NCI-H146 treated with DMSO at 0.1 percent for 48 hours (cell line): Measurements from ENCODE around the gene MARS1.

Experiments used
- DNase-seq: peaks from one replicate; lab custom pipeline; 2025; ENCODE audit not compliant: unreplicated experiment; lab: John Stamatoyannopoulos, UW

MARS1 gene

DNA sequence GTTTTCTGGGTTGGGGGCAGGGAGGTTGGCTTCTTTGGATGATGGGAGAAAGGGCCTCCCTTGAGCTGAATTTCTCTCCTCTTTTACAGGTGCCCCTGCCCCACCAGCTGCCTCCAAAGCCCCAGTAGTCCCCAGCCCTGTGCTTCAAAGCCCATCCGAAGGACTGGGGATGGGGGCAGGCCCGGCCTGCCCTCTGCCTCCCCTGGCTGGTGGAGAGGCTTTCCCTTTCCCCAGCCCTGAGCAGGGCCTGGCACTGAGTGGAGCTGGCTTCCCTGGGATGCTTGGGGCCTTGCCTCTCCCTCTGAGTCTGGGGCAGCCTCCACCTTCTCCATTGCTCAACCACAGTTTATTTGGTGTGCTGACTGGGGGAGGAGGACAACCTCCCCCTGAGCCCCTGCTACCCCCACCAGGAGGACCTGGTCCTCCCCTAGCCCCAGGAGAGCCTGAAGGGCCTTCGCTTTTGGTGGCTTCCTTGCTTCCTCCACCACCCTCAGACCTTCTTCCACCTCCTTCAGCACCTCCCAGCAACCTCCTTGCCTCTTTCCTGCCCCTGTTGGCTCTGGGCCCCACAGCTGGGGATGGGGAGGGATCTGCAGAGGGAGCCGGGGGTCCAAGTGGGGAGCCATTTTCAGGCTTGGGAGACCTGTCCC lies 38.7 kb downstream of the MARS1 start:
- no peak for DNase-seq

DNA sequence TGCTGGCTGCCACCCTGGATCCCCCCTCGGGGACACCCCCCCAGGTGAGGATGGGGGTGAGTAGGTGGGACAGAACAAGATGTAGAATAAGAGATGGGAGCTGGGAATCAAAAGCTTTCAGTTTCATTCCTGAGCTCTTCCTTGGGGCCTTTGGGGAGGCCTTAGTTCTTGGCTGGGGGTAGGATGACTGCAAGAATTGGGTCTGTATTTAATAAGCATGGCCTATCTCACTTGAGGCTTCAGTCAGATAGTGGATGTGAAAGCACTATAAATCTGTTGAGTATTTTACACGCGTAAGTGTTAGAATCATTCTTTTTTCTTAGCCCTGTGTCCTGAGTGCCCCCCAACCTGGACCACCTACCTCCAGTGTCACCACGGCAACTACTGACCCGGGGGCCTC lies 39.3 kb downstream of the MARS1 start:
- no peak for DNase-seq

DNA sequence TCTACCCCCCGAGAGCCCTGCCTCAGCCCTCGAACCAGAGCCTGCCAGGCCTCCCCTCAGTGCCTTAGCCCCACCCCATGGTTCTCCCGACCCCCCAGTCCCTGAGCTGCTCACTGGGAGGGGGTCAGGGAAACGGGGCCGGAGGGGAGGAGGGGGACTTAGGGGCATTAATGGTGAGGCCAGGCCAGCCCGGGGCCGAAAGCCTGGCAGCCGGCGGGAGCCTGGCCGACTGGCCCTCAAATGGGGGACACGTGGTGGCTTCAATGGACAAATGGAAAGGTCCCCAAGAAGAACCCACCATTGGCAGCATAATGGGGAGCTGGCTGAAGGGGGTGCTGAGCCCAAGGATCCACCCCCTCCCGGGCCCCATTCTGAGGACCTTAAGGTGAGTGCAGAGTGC lies 40.3 kb downstream of the MARS1 start:
- no peak for DNase-seq

DNA sequence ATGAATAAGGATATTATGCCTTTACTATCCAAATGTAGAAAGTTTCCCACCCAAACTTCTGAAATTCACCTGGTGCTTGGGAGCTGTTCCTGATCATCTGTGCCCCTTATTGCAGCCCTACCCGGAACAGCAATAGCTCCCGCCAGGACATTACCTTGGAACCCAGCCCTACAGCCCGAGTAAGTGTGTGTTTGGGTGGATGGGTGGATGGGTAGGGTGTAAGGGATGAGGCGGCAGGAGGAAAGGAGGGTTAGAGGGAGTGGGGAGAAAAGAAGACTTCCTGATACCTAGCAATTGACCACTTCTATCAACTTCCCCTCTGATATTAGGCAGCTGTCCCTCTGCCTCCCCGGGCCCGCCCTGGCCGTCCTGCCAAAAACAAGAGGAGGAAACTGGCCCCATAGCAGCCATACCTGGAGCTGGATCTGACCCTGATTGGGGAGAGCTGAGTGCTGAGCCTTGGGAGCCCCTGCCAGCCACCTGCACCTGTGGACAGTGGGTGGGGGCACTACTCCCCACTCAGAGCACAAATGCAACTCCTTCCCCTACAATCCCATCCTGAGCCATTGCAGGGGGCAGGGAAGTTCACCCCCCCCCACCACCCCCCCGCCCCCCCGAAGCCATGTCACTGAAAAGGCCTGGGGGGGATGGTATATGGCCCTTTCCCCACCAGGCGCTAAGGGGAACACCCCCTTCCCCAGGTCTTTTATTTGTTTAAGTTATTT lies 41.1 kb downstream of the MARS1 start:
- no peak for DNase-seq

DNA sequence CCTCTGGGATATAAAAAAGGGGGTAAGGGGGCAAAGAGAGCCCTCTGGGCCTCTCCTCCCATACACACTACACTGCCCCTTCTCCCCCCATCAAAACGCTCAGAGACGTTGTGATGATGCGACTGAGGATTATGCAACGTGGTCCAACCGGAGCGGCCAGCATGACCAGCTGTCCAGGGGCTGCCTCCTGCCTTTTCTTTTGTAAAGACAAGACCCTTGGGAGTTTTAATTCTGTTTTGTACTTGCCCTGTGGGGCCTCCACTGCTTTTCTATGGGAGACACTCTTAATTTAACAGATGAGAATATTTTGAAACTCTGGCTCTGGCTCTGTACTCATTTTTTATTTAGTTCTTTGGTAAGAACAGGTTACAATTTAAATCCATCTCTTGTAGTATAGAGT lies 42.0 kb downstream of the MARS1 start:
- no peak for DNase-seq

DNA sequence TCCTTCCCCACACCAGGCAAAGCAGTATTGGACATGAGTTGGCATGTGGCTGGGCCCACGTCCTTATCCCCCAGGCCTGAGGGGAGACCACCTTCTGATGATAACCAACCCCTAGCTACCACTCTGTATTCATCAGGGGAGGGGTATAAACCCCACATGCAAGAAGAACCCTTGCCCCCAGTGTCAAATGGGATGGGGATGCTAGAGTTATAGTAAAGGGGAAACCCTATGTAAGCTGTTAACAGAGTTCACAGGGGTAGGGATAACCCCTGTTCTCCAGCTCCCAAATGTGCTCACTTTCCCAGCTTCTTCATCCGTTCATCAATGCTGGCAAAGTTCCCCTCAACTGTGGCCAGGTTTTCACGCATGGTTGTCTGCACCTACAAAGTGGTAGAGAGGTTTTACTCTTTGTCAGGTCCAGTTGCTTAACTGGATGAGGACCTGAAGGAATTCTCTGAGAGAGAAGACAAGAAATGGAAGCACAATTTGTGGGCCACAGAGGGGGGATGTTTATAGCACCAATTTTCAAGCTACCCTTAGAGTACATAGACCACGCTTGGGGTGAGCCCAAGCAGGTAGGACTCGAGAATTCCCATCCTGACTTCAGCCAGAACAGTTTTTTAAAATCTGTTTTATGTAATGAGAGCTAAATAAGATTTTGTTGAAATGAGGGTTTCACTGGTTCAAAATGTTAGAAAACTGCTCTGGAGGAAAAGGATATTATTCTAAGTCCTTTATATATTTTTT lies 42.7 kb downstream of the MARS1 start:
- DNase-seq: no peak

DNA sequence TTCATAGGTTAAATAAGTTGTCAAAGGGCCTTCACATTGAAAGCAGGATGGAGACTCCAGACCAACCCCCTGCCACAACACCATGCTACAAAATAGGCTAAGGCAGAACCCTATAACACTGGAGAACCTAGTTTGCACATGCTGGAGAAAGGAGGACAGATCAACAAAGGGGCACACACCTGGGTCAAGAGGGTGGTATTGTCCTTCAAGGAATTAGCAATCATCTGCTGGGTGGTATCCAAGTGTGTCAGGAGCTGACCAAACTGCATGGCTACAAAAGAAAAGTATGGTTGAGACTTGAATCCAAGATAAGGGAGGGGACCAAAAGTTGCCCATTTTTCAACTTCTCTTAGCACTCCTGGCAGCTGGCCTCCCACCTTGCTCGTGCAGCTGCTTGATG lies 44.0 kb downstream of the MARS1 start:
- no peak for DNase-seq

DNA sequence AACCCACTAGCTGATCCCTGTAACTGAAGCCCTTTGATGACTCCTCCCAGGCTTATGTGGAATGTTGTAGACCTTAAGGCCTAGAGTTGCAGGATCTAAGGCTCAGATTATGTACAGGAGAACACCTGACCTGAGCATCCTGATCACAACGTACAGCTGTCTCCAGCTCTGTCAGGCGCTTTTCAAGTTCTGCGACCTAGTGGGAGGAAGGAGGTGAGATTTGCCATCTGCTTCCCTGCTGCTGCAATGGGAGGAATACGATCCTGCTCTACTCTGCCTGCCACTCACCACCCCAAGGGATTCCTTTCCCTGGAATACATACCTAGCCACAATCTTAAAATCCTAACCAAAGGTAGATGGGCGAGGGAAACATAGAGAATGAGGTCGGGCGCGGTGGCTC lies 45.2 kb downstream of the MARS1 start:
- no peak for DNase-seq

DNA sequence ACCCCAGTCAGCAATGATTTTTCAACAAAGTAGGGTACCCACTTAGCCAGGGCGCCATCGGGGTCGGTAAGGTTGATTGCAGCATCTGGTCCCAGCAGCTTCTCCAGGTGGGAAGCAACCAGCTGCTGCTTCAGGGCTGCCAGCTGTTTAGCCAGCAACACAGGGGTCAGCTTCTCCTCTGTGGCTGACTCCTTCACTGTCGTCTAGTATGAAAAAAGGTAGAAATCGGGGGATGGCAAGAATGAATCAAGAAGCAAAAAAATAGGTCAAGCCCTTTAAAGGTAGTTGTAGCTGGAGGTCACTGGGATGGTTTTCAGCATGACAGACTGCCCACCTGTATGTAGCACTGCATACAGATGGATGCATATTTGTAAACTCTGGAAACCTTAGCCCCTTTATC lies 46.4 kb downstream of the MARS1 start:
- DNase-seq: no peak

DNA sequence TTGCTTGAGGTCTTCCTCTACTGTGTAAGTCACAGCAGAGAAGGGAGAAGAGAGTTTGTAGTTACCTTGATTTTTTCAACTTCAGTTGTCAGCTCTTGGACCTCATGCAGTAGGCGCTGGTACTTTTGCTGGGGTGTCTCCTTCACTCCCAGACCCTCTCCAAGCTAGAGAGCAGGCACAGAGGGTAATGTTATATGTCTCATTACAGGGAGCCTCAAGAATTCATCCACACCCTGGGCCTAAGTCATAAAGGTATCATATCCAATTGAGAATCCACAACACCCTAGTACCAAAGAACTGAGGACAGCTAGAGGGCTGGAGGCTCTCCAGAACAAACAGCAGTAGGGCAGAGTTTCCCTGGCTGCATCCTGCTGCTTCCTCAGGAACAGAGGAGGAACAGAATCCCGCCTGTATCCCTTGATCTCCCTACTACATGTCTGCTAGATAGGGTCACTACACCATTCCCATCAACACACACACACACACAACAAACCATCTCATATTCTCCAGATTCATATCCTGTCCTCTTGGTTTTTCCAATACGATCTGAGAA lies 47.2 kb downstream of the MARS1 start:
- no peak for DNase-seq

DNA sequence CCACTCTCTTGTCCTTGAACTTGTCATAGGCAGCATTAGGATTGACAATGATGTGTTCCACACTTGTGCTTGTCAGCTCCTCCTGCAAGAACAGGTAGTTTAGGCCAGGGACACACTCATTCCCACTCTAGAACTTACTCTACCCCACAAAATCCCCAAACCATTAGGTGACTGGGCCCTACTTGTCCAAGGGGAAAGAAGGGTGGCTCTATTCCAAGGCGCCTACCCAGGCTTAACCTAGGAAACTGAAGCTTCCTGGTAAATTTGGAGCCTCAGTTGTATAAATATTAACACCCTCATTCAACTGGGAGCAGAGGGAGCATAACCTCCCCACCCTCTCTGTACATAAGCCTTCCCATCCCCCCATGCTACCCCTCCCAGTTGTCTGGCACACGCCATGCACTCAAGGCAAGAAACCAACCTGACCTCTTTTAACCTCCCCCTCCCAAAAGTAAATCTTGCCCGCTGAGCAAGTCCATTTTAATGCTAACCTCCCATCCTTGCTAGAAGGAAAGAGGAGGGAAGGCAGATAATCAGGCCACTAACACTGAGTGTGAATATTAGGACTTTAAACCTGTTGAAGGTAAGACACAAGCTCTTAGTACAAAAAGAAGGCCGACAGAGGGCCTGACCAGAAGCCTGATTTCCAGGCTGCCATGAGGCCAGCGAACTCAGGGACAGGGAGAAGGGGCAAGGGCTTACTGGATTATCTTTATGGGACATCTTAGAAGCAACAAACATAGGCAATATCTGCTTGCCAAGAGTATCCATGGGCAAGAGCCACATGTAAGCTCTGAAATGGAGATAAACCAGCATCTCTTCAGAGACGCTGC lies 48.1 kb downstream of the MARS1 start:
- no peak for DNase-seq

DNA sequence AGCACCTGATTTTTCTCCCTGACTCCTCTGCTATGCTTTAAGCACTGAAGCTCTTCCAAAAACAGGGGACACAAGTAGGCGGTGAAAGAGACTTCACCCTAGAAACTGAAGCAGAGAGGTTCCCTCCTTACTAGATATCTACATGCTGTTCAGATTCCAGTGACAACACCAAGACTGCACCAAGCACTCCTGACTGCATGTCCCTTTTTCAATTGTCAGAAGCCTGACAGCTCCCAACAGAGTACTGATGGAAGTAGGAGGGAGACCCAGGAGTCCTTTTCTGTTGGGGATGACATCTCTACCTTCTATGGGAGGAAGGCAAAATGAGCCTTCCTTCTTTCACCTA lies 48.7 kb downstream of the MARS1 start:
- DNase-seq: no peak

DNA sequence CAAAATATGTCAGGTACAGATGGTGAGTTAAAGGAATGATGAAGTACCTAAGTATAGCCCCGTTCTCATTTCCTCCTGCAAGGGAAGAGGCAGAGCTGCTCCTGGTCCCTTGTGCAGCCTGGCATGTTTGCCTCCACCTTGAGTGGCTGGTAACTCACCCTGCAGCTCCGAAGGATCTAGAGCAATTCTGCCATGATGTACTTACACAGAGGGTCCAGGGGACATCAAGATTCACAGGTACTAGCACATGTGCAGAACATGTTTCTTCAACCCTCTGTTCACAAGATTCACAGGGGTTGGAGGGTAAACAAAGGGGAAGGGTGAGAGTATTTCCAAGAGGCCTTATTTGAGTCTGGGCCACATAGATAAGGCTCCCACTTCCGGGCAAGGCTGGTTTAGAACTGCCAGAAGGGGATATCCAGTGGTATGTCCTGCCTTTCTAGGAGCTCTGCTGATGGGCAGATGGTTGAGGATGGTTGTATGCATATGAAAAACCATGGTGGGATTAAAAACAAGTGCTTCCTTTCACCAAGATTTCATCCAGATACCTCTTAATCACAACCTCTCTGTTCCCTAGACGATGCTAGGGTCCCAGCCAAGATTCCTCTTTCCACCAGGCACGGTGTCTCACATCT lies 51.4 kb downstream of the MARS1 start:
- no peak for DNase-seq

DNA sequence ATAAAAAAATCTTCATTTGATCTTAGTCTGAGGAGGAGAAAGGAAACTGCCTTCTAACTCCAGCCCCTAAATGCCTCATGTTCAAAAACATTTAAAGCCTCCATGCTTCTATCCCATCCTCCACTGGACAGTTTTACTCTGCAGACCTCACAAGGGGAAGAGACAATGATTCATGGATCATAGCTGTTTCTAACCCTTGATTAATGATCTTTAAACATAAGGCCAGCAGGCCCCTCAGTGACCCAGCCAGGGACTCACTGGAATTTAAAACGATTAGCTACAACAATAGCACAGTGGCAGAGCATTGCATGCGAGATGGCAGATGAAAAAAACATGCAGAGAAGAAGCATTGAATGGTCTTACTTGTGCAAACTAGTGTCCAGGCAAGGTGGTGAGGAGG lies 53.1 kb downstream of the MARS1 start:
- DNase-seq: no peak

DNA sequence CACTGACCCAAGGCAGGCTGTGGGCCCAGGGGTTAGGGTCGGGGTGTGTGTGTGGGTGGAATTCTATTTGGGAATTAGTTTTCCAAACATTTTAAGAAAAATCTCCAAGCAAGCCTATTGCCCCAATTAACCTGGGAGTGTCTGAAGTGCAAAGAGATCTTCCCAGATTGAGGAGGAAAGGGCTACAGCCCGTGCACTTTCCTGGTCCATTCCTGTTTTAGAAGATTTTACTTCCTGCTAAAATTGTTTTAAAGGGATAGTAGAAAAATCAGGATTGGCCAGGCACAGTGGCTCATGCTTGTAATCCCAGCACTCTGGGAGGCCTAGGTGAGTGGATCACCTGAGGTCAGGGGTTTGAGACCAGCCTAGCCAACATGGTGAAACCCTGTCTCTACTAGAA lies 53.8 kb downstream of the MARS1 start:
- no peak for DNase-seq

DNA sequence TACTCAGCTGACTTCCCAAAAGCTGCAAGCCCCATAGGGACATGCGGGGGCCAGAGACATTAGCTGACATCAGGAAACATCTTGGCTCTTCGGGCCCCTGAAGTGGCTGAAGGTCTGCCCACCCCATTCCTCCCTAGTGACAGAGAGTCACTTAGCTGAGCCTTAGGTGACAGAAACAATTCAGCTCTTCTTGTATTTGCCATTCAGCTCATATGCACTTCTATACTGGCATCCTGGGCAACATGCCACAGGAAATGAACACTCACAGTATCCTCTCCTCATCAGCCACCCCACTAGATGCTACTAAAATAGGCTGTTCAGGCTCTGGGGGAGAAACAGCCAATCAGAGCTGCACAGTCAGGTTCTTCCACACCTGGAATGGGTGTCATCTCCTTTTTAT lies 55.7 kb downstream of the MARS1 start:
- DNase-seq: no peak

DNA sequence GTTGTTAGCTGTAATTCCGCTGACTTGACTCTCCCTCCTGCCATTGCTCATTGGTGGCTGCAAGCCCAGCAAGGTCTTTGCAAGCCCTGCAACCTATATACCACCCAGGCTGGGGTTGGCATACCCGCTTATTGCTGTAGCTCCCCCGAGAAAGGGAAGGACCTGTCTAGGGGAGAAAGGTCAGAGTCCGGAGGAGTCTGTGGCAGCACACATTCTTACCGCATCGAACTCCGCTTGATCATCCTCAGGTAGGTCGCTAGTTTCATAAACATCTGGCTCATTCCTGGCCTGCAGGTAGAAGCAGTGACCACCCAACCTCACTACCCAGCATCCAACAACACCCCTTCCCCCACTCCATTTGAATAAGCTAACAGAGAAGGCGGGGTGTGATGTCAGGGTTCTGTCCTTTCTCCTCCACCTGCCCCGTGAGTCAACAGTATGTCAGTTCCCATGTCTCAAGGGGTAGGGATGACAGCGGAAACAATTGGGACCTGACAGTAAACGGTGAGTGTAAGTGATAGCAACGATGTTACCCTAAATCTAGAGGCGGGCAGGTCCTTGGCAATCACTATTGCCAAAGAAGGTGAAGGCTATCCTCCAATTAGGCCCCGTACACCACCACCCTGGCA lies 58.1 kb downstream of the MARS1 start:
- DNase-seq: no peak

DNA sequence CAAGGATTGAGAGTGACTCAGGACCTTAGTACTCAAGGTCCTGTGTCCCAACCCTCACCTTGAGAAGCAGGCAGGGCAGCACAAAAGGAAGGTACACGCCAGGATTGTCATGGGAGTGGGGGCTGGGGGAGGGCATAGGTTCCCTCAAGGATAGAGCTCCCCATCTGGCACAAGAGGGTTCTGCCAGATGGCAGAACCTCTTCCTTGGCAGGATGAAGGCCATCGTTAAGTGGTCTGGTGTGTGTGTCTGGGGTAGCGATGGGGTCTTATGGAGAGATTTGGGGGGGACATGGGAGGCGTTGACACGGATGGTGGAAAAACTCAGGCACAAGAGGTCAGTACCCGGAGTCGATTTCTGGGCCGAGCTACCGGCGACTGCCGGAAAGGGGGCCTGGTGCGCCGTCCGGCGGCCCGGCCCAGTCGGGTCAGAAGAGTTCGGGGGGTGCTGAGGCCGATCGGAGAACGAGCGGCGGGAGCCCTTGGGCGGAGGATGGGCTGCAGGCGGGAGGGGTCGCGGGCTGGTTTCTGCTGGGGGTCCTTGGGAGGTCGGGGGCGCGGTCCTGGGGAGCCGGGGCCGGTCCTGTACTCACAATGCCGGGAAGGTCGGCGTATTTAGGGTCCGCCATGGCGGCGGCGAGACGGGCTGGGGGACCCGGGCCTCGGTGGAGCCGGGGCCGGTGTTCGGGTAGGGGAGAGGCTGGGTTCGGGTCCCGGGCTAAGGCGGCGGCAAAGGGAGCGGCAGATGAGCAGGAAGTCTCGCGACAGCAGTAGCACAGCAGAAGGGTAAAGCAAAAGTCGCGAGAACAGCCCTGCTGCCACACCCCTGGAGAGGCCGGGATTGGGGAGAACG lies 58.8 kb downstream of the MARS1 start, which contains the start of gene DCTN2:
TSS of gene DCTN2 (minus strand) at position 755 of the 850 bp plus-strand sequence. CDS start at position 626, 129 bp downstream.
- DNase-seq: peak; percentile 94

DNA sequence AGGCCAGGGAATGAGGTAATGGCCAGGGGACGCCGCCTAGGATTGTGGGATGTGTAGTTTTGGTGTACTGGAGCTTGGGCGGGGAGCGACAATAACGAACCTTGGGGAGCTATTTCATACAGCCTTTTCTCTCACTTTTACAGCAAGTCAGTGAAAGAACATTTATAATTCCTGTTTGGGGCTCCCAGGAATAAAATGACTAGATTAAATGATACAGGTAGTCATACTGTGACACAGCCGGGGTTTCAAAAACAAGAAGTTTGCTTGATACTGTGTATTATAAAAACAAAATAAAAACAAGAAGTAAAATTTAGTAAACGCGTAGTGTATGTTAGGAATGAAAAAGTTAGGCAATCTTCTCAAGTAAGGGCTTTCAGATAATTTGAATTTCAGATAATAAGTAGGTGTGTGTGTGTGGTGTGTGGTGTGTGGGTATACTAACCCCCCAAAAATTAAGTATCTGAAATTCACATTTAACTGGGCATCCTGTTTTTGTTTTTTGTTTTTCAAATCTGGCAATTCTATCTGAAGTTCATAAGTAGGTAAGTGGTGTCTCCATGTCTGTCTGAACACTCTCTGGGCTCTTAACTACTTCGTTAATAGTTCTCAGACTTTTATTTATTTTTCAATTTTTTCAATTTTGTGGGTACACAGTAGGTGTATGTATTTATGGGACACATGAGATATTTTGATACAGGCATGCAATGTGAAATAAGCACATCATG lies 59.6 kb downstream of the MARS1 start:
- DNase-seq: no peak
